WTC11 (cell line): ENCODE measurements around the gene SETD2.

Experiments used
- NR1H2 ChIP-seq: sonication (generic); formaldehyde crosslinking; IDR thresholded peaks from 2 replicates; pipeline ENCODE4 v1.9.0; 2021; ENCODE audit warnings: mild to moderate bottlenecking, moderate library complexity, missing genetic modification reagents
- SMAD4 ChIP-seq: sonication (generic); formaldehyde crosslinking; IDR thresholded peaks from 2 replicates; pipeline ENCODE4 v1.8.0; 2022; ENCODE audit warnings: mild to moderate bottlenecking, missing genetic modification reagents
- TEAD1 ChIP-seq: sonication (generic); formaldehyde crosslinking; IDR thresholded peaks from 2 replicates; pipeline ENCODE4 v1.8.0; 2022; ENCODE audit warnings: mild to moderate bottlenecking, missing genetic modification reagents
- ZNF263 ChIP-seq: sonication (generic); formaldehyde crosslinking; IDR thresholded peaks from 2 replicates; pipeline ENCODE4 v1.8.1; 2022; ENCODE audit warnings: low read depth, mild to moderate bottlenecking, moderate library complexity, missing genetic modification reagents
- TF ChIP-seq, protein P1 (sequence below): fragments of 200-600 bp; IDR thresholded peaks from 2 replicates; pipeline ENCODE4 v1.8.0; 2022; ENCODE audit warnings: antibody characterized with exemption
- TF ChIP-seq, protein P2 (sequence below): sonication (generic); formaldehyde crosslinking; IDR thresholded peaks from 2 replicates; pipeline ENCODE4 v1.8.0; 2022; ENCODE audit warnings: mild to moderate bottlenecking, missing genetic modification reagents

DNA sequence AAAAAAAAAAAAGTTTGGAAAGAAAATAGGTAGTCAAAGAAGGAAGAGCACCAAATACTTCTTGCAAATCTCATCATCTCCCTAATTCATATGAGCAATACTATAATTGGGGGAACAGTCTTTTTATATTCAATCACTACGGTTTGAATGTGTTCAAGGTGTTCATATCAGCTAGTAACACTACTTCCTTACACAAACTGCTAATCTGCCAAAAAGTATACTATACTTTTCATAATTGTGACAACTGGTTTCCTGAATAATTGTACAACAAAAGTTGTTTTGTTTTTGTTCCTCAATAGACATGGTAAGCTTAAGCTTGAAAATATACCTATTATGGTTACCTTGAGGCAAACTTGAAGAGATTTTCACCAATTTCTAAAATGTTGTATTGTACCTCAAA, 12.1 kb downstream of the SETD2 start:
- TF ChIP-seq ZNF263 (CRISPR knock-in tag) (no peak), SMAD4 (CRISPR knock-in tag) (no peak), NR1H2 (CRISPR knock-in tag) (no peak), TEAD1 (no peak)
- TF ChIP-seq, protein P1, sequence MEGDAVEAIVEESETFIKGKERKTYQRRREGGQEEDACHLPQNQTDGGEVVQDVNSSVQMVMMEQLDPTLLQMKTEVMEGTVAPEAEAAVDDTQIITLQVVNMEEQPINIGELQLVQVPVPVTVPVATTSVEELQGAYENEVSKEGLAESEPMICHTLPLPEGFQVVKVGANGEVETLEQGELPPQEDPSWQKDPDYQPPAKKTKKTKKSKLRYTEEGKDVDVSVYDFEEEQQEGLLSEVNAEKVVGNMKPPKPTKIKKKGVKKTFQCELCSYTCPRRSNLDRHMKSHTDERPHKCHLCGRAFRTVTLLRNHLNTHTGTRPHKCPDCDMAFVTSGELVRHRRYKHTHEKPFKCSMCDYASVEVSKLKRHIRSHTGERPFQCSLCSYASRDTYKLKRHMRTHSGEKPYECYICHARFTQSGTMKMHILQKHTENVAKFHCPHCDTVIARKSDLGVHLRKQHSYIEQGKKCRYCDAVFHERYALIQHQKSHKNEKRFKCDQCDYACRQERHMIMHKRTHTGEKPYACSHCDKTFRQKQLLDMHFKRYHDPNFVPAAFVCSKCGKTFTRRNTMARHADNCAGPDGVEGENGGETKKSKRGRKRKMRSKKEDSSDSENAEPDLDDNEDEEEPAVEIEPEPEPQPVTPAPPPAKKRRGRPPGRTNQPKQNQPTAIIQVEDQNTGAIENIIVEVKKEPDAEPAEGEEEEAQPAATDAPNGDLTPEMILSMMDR: no peak
- TF ChIP-seq, protein P2, sequence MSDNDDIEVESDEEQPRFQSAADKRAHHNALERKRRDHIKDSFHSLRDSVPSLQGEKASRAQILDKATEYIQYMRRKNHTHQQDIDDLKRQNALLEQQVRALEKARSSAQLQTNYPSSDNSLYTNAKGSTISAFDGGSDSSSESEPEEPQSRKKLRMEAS (CRISPR knock-in tag): no peak
